Central memory CD8-positive, alpha-beta T cell (primary cell): ENCODE results near the gene CHCHD6.

ENCODE experiments used
- ATAC-seq: fragments of 150-1000 bp; cut with Tn5 transposase; replicated peaks from 2 replicates; pipeline ENCODE4 v1.10.0; 2022; ENCODE audit warnings: mild to moderate bottlenecking, moderate FRiP score, moderate number of reproducible peaks; ENCODE audit not compliant: poor library complexity, severe bottlenecking; ENCODE audit errors: extremely low read depth
- DNase-seq, 2 donors: peaks; one replicate each; pipeline ENCODE4 v3.0.0; 2021; ENCODE audit warnings: low spot score in 2 of 2
- H3K27ac Mint-ChIP-seq: one replicate; pipeline ENCODE4 v1.8.0; 2022; ENCODE audit warnings: low read depth, mild to moderate bottlenecking, moderate library complexity, mixed read lengths
- H3K27me3 Mint-ChIP-seq: one replicate; pipeline ENCODE4 v1.8.0; 2022; ENCODE audit warnings: mixed read lengths
- H3K36me3 Mint-ChIP-seq: one replicate; pipeline ENCODE4 v1.8.0; 2022; ENCODE audit warnings: mild to moderate bottlenecking, moderate library complexity, mixed read lengths; ENCODE audit not compliant: insufficient read depth
- H3K4me1 Mint-ChIP-seq: one replicate; pipeline ENCODE4 v1.8.0; 2022; ENCODE audit warnings: mixed read lengths
- H3K4me3 Mint-ChIP-seq: one replicate; pipeline ENCODE4 v1.8.0; 2022; ENCODE audit warnings: mild to moderate bottlenecking, moderate library complexity, mixed read lengths
- H3K9me3 Mint-ChIP-seq: one replicate; pipeline ENCODE4 v1.8.0; 2022; ENCODE audit warnings: mixed read lengths

Gene CHCHD6

DNA sequence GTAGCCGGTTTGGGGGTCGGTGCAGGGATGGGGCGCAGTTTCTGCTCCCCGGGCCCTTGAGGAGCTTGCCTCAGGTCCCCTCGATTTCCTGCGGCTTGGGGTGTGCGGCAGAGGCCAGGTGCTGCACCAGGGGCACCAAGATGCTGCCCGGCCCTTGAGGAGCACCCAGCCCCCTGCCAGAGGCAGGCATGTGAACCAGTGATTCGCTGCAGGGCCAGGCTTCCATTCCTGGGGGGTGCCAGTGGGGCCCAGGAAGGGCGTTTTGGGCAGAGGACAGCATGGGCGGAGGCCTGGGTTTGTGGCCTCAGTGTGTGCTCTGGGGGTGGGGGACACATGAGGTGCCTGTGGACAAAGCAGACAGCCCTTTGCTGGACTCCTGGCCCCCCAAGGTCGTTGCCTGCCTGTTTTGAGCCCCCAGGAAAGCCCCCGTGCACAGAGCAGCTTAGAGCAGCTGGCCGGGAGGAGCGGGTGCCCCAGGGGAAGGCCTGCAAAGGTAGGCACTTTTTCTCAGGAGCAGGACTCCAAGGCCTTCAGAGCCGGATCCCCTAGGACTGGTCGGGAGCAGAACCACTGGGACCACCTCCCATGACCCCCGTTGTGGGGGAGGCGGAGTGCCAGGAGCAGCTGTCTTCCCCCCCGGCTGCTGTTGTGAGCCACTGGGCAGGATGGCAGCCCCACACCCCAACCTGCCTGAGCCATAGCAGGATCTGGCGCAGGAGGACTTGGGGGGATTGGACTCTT is 280.5 kb downstream of the CHCHD6 start:
- Mint-ChIP-seq H3K27me3 (peaks cover 8% of the 10 kb centered on the region), H3K9me3 (no peaks in the 10 kb centered on the region), H3K4me1 (peaks cover 11% of the 10 kb centered on the region), H3K27ac (no peak overlapping the region), H3K4me3 (peak overlapping the region; percentile 46), H3K36me3 (peaks cover 12% of the 10 kb centered on the region)
- ATAC-seq (no peak), DNase-seq (no peak)

DNA sequence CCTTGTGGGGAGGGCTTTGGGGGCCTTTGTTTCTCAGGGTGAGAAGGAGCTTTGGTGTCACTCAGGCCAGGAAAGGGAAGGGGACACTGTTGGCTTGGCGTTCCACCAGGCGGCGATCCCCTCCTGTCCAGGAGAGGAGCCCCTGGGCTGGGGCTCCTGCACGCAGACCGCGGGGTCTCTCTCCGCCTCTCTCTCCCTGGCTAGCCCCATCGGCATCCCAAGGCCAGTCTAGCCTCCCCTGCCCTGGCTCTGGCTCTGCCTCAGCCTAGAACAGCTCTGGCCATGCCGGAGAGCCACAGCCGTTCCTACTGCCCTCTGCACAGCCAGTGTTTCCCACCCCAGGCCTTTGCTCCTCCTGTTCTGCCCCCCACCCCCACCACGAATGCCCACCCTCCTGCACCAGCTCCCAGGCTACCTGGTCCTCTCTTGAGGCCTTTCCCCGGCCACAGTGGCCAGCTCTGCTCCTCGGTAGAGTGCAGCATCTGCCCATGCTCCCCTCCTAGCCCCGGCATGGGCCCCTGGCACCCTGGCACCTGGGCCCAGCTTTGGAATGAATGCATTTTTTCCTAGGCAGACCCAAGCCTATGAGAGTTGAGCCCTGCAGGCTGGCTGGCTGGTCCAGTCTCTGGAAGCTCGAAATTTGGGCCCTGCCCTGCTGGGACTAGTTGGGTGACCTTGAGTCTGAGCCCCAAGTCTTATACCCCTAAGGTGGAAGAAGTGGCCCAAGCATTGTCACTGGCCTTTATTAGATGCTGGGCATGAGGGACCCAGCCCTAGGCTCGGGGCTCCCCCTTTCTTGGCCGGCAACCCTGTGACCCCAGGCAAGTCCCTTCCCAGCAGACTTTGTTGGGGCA is 281.3 kb downstream of the CHCHD6 start:
- DNase-seq, result no peak
- no peak overlapping the region for H3K27ac Mint-ChIP-seq

DNA sequence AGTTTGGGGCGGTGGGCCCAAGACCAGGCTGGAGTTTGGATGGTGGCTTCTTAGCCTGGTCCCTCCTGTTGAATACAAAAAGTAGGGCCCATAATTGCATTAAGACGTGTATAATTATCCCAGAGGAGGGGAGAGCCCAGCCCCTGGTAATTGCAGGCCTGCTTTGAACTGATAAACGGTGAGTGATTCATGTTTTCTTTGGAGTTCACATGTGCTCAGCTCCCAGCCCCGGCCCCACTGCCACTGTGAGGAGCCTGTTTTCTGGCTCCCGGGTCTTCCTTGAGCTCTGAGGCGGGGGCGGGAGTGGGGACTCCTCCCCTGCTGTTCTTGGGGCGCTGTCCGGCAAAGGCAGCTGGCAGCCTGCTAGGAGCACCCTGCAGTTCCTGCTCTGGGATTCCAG is 282.0 kb downstream of the CHCHD6 start:
- no peaks in the 10 kb centered on the region for H3K27me3 Mint-ChIP-seq
- H3K27ac Mint-ChIP-seq, result no peak overlapping the region
- DNase-seq (no peak), ATAC-seq (no peak)
- H3K36me3 Mint-ChIP-seq, result peaks cover 12% of the 10 kb centered on the region
- no peak overlapping the region for H3K4me3 Mint-ChIP-seq
- H3K4me1 Mint-ChIP-seq, result peaks cover 11% of the 10 kb centered on the region
- H3K9me3 Mint-ChIP-seq, result no peaks in the 10 kb centered on the region

More for the DNA sequence above, 281.3 kb downstream of the CHCHD6 start:
- no peak for ATAC-seq
- peak overlapping the region; percentile 46 for H3K4me3 Mint-ChIP-seq
- no peaks in the 10 kb centered on the region for H3K27me3 Mint-ChIP-seq
- peaks cover 11% of the 10 kb centered on the region for H3K4me1 Mint-ChIP-seq
- H3K36me3 Mint-ChIP-seq, result peaks cover 12% of the 10 kb centered on the region
- H3K9me3 Mint-ChIP-seq, result no peaks in the 10 kb centered on the region

DNA sequence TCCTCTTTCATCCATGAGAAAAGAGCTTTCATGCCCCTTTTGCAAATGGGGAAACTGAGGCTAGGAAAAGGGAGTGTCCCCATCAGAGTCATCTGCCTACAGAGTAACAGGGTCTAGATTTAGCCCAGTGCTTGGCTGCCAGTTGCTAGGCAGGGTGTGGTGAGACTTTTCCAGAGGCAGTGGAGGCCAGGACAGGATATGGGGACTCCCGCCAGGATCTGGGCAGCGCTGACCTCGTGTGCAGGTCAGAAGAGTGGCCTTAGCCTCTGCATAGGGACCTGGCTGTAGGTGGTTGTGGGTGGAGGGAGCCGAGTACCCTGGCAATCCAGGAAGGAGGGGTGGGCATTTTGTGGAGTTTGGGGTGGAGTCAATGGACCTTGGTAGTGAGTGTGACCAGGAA is 283.1 kb downstream of the CHCHD6 start:
- DNase-seq (no peak), ATAC-seq (no peak)
- Mint-ChIP-seq H3K4me1 (peaks cover 9% of the 10 kb centered on the region), H3K36me3 (peaks cover 14% of the 10 kb centered on the region), H3K9me3 (no peaks in the 10 kb centered on the region), H3K4me3 (no peak overlapping the region), H3K27ac (no peak overlapping the region), H3K27me3 (no peaks in the 10 kb centered on the region)

DNA sequence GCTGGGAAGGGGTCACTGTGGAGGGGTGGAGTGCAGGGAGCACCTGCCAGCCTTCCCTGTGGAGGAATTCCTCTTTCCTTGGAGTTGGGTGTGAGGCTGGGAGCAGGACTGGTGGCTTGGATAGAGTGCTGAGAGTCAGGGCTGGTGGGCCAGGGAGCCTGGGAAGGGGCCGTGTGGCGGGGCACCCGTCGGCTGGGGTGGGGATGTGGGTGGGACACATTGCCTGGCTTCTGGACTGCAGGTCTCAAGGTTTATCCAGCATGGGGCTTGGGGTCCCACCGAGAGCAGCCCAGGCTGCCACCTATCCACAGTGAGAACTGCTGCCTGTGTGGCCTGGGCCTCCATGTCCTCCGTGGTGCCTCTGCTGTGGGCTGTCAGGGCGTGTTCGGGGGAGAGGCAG is 283.6 kb downstream of the CHCHD6 start:
- ATAC-seq, result no peak
- no peak overlapping the region for H3K27ac Mint-ChIP-seq
- H3K27me3 Mint-ChIP-seq, result no peaks in the 10 kb centered on the region
- H3K9me3 Mint-ChIP-seq, result no peaks in the 10 kb centered on the region
- H3K36me3 Mint-ChIP-seq, result peaks cover 12% of the 10 kb centered on the region
- no peak for DNase-seq
- H3K4me3 Mint-ChIP-seq, result no peak overlapping the region
- H3K4me1 Mint-ChIP-seq, result peaks cover 6% of the 10 kb centered on the region

DNA sequence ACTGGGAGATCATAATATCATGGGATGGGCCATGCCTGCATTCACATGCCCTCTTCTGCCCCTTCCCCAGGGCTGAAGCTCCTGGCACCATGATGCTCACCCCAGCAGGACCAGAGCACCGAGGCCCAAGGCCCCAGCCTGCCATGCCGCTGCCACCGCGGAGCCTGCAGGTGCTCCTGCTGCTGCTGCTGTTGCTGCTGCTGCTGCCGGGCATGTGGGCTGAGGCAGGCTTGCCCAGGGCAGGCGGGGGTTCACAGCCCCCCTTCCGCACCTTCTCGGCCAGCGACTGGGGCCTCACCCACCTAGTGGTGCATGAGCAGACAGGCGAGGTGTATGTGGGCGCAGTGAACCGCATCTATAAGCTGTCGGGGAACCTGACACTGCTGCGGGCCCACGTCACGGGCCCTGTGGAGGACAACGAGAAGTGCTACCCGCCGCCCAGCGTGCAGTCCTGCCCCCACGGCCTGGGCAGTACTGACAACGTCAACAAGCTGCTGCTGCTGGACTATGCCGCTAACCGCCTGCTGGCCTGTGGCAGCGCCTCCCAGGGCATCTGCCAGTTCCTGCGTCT is 284.5 kb downstream of the CHCHD6 start:
- Mint-ChIP-seq H3K4me3 (no peak overlapping the region), H3K4me1 (peaks cover 6% of the 10 kb centered on the region), H3K9me3 (no peaks in the 10 kb centered on the region), H3K36me3 (peaks cover 11% of the 10 kb centered on the region), H3K27me3 (no peaks in the 10 kb centered on the region), H3K27ac (no peak overlapping the region)
- ATAC-seq, result no peak
- no peak for DNase-seq

DNA sequence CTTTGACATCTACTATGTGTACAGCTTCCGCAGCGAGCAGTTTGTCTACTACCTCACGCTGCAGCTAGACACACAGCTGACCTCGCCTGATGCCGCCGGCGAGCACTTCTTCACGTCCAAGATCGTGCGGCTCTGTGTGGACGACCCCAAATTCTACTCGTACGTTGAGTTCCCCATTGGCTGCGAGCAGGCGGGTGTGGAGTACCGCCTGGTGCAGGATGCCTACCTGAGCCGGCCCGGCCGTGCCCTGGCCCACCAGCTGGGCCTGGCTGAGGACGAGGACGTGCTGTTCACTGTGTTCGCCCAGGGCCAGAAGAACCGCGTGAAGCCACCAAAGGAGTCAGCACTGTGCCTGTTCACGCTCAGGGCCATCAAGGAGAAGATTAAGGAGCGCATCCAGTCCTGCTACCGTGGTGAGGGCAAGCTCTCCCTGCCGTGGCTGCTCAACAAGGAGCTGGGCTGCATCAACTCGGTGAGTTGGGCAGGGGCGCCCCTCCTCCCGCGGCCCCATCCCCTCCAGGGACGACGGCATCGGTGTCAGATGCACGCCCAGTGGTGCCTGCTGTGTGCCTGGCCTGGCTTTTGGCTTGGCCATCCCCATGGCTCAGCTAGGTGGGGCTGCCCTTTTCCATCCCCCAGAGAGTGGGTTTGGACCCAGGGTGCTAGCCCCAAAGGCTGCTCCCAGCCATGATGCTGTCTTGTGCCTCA is 285.4 kb downstream of the CHCHD6 start:
- Mint-ChIP-seq H3K27me3 (no peaks in the 10 kb centered on the region), H3K9me3 (no peaks in the 10 kb centered on the region), H3K36me3 (peaks cover 11% of the 10 kb centered on the region), H3K27ac (no peak overlapping the region), H3K4me3 (no peak overlapping the region), H3K4me1 (peaks cover 10% of the 10 kb centered on the region)
- DNase-seq, result no peak
- no peak for ATAC-seq

DNA sequence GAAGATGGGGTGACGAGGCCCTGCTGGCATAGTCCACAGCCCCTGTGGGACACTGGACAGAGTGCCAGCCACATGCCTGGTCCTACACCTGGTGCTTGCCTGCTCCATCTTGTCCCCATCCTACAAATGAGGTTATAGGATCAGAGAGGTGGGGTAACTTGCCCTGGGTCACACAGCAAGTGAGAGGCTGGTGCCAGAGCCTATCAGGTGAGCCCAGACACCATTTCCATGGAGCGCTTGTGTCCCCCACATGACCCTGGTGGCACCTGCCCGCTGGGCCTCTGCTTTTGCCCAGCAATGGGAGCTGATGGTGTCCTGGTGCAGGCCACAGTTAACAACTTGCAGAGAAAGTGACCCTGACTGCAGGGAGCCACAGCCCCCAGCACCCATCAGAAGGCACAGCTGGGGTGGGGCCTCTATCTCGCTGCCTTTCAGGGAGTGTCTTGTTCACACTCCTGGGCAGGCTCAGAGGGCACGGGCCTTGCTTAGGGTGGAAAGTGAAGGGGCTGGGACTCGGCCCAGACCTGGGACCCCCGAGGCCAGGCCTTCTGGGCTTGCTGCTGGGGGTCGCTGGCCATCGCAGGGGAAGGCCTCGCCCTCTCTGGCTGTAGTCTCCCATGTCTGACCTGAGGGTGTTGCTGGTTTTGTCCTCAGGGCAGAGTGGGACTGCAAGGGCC is 286.1 kb downstream of the CHCHD6 start:
- no peak for ATAC-seq
- H3K27ac Mint-ChIP-seq, result no peak overlapping the region
- no peaks in the 10 kb centered on the region for H3K9me3 Mint-ChIP-seq
- no peak for DNase-seq
- H3K27me3 Mint-ChIP-seq, result no peaks in the 10 kb centered on the region
- H3K36me3 Mint-ChIP-seq, result peaks cover 9% of the 10 kb centered on the region
- H3K4me1 Mint-ChIP-seq, result peaks cover 10% of the 10 kb centered on the region
- H3K4me3 Mint-ChIP-seq, result no peak overlapping the region

DNA sequence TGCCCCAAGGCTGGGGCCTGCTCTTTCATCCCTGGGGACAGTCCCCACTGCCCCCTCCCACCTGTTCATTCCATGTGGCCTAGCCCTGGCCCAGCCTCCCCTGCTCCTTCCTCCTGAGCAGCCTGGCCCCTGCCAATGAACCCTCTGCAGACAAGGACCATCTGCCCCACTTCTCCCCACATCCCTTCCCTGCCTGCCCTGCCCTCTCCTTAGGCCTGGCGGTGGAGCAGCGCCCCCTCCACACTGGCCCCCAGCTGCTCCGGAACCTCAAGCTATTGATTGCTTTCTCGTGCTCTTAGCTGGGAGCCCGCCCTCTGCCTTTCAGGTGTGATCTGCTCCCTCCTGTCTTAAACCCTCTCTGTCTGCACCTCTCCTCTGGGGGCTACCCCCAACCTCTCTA is 286.9 kb downstream of the CHCHD6 start:
- DNase-seq (no peak), ATAC-seq (no peak)
- Mint-ChIP-seq H3K9me3 (no peaks in the 10 kb centered on the region), H3K4me1 (peaks cover 10% of the 10 kb centered on the region), H3K27ac (no peak overlapping the region), H3K36me3 (peaks cover 8% of the 10 kb centered on the region), H3K4me3 (no peak overlapping the region), H3K27me3 (no peaks in the 10 kb centered on the region)

DNA sequence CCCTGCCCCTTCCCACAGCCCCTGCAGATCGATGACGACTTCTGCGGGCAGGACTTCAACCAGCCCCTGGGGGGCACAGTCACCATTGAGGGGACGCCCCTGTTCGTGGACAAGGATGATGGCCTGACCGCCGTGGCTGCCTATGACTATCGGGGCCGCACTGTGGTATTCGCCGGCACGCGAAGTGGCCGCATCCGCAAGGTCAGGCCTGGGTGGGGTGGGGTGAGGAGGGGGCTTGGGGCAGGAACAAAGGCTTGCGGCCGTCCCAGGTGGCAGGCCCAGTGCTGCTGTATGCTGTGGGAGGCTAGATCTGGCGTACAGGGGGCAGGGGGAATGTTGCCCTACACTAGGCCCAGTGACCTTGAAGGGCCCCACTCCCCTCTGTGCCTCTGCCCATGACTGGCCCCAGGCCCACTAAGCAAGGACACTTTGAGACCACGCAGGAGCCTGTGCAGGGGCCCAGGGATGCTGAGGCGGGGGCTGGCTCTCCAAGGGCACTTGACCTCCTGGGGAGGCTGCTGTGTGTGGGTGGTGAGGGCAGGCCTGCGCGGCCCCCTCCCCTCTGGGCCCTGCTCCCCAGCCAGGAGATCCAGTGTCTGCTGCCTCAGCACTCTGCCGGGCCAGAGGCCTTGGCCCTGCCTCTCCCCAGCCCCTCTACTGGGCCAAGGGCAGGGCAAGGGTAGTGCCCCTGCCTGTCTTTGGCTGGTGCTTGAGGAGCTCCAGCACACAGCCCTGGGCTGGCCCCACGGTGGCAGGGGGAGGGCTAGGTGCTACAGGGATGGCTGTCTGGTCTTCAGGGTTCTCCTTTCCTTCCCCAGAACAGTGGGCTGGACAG is 287.5 kb downstream of the CHCHD6 start:
- no peaks in the 10 kb centered on the region for H3K27me3 Mint-ChIP-seq
- peaks cover 10% of the 10 kb centered on the region for H3K4me1 Mint-ChIP-seq
- H3K4me3 Mint-ChIP-seq, result no peak overlapping the region
- H3K9me3 Mint-ChIP-seq, result no peaks in the 10 kb centered on the region
- H3K27ac Mint-ChIP-seq, result no peak overlapping the region
- DNase-seq (no peak), ATAC-seq (no peak)
- peaks cover 11% of the 10 kb centered on the region for H3K36me3 Mint-ChIP-seq

DNA sequence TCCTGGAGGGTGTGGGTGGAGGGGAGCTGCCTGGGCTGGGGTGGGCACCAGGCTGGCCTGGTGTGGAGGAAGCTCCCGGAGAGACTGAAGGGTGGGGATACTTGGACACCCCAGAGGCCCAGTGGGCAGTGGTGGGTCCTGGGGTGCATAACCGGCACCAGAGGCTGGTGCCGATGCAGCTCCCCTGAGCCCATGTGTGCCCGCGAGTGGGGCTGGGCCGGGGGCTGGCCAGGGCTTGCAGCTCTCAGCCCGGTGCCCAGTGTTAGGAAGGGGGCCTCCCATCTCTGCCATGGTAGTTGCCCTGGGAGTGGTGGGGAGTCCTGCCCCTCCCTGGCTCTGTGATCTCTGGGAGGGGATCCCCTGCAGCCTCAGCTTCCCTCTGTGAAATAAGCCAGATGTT is 288.2 kb downstream of the CHCHD6 start:
- ATAC-seq (no peak), DNase-seq (no peak)
- Mint-ChIP-seq H3K27me3 (no peaks in the 10 kb centered on the region), H3K4me3 (no peak overlapping the region), H3K27ac (no peak overlapping the region), H3K36me3 (peaks cover 11% of the 10 kb centered on the region), H3K4me1 (peaks cover 7% of the 10 kb centered on the region), H3K9me3 (no peaks in the 10 kb centered on the region)
